HEK293 (cell line): ENCODE results near the gene COL24A1.

Experiments used
- CTCF ChIA-PET: fragments of 350-600 bp; formaldehyde crosslinking; extraction: SDS; loops from one replicate; lab custom pipeline; 2021; ENCODE audit warnings: antibody characterized with exemption; lab: Yijun Ruan, JAX
- POLR2A ChIA-PET: fragments of 300-600 bp; formaldehyde crosslinking; extraction: SDS; loops from one replicate; lab custom pipeline; 2020; ENCODE audit warnings: antibody characterized with exemption, inconsistent platforms; lab: Yijun Ruan, JAX
- H3K27ac ChIP-seq: fragments of 200-500 bp; sonication (Bioruptor generic); 2 replicates; pipeline ENCODE4 v1.5.1; 2014; ENCODE audit warnings: low read depth, low read length, control low read depth, inconsistent platforms; ENCODE audit errors: extremely low read depth
- H3K36me3 ChIP-seq, 2 experiments: fragments of 200-500 bp in 1 of 2; sonication (Bioruptor generic) in 1 of 2; 1 replicate in 1 of 2; 2 replicates in 1 of 2; pipeline ENCODE4 v1.5.1; 2014 to 2017; ENCODE audit warnings: inconsistent platforms in 2 of 2, low read length in 2 of 2; ENCODE audit not compliant: control insufficient read depth in 2 of 2, insufficient read depth in 1 of 2
- H3K4me1 ChIP-seq: fragments of 200-500 bp; sonication (Bioruptor generic); 2 replicates; pipeline ENCODE4 v1.5.1; 2014; ENCODE audit warnings: mild to moderate bottlenecking, low read length, inconsistent platforms; ENCODE audit not compliant: control insufficient read depth, insufficient read depth
- H3K4me3 ChIP-seq: 2 replicates; pipeline ENCODE4 v1.5.1; 2011; ENCODE audit warnings: low read depth, mild to moderate bottlenecking, control low read depth, low read length, moderate library complexity
- H3K9me3 ChIP-seq: fragments of 200-500 bp; sonication (Bioruptor generic); 2 replicates; pipeline ENCODE4 v1.5.1; 2014; ENCODE audit warnings: low read depth, low read length, inconsistent platforms; ENCODE audit not compliant: control insufficient read depth, insufficient read depth
- ELK4 ChIP-seq: IDR thresholded peaks from 2 replicates; pipeline ENCODE4 v1.6.1; 2011; ENCODE audit warnings: mild to moderate bottlenecking, low read depth, low read length, borderline replicate concordance
- FEZF1 ChIP-seq: fragments of 450-650 bp; formaldehyde crosslinking; IDR thresholded peaks from 2 replicates; pipeline ENCODE4 v1.5.1; 2016; ENCODE audit warnings: missing biosample characterization, missing genetic modification characterization
- HOXD13 ChIP-seq: sonication (generic); formaldehyde crosslinking; IDR thresholded peaks from 2 replicates; pipeline ENCODE4 v1.8.0; 2022; ENCODE audit warnings: missing genetic modification reagents, borderline replicate concordance
- IKZF3 ChIP-seq: fragments of 450-650 bp; IDR thresholded peaks from 2 replicates; pipeline ENCODE4 v1.5.0; 2018; ENCODE audit warnings: missing biosample characterization, mild to moderate bottlenecking, missing genetic modification characterization, moderate library complexity
- MYNN ChIP-seq: fragments of 450-650 bp; formaldehyde crosslinking; IDR thresholded peaks from 2 replicates; pipeline ENCODE4 v1.5.1; 2016; ENCODE audit warnings: missing biosample characterization, missing genetic modification characterization, borderline replicate concordance
- PBX3 ChIP-seq: sonication (generic); formaldehyde crosslinking; IDR thresholded peaks from 2 replicates; pipeline ENCODE4 v1.8.1; 2022; ENCODE audit warnings: mild to moderate bottlenecking, moderate library complexity, missing genetic modification reagents
- PRDM1 ChIP-seq: fragments of 450-650 bp; formaldehyde crosslinking; IDR thresholded peaks from 2 replicates; pipeline ENCODE4; 2016; ENCODE audit warnings: missing biosample characterization, missing genetic modification characterization
- PRDM6 ChIP-seq: fragments of 450-650 bp; formaldehyde crosslinking; IDR thresholded peaks from 2 replicates; pipeline ENCODE4 v1.5.1; 2017; ENCODE audit warnings: missing biosample characterization, missing genetic modification characterization
- REST ChIP-seq: fragments of 450-650 bp; formaldehyde crosslinking; IDR thresholded peaks from 2 replicates; pipeline ENCODE4 v1.5.1; 2016; ENCODE audit warnings: missing biosample characterization, missing genetic modification characterization
- SCRT2 ChIP-seq: fragments of 450-650 bp; formaldehyde crosslinking; IDR thresholded peaks from 2 replicates; pipeline ENCODE4 v1.5.1; 2016; ENCODE audit warnings: missing biosample characterization, missing genetic modification characterization
- SP7 ChIP-seq: fragments of 450-650 bp; formaldehyde crosslinking; IDR thresholded peaks from 2 replicates; pipeline ENCODE4 v1.5.1; 2016; ENCODE audit warnings: missing biosample characterization, missing genetic modification characterization
- YY2 ChIP-seq: fragments of 450-650 bp; formaldehyde crosslinking; IDR thresholded peaks from 2 replicates; pipeline ENCODE4 v1.5.1; 2016; ENCODE audit warnings: missing biosample characterization, missing genetic modification characterization
- ZFHX2 ChIP-seq: fragments of 450-650 bp; formaldehyde crosslinking; conservative IDR thresholded peaks from 2 replicates; pipeline ENCODE4 v1.5.1; 2016; ENCODE audit warnings: missing biosample characterization, missing genetic modification characterization
- ZIC2 ChIP-seq: fragments of 450-650 bp; formaldehyde crosslinking; IDR thresholded peaks from 2 replicates; pipeline ENCODE4 v1.5.1; 2016; ENCODE audit warnings: missing biosample characterization, missing genetic modification characterization
- ZNF10 ChIP-seq: fragments of 450-650 bp; formaldehyde crosslinking; IDR thresholded peaks from 2 replicates; pipeline ENCODE4 v1.5.1; 2017; ENCODE audit warnings: missing biosample characterization, missing genetic modification characterization
- ZNF157 ChIP-seq: fragments of 450-650 bp; formaldehyde crosslinking; IDR thresholded peaks from 2 replicates; pipeline ENCODE4 v1.5.1; 2016; ENCODE audit warnings: missing biosample characterization, missing genetic modification characterization
- ZNF184 ChIP-seq: fragments of 450-650 bp; IDR thresholded peaks from 2 replicates; pipeline ENCODE4 v1.5.1; 2018; ENCODE audit warnings: missing biosample characterization, mild to moderate bottlenecking, missing genetic modification characterization
- ZNF335 ChIP-seq: fragments of 450-650 bp; formaldehyde crosslinking; conservative IDR thresholded peaks from 2 replicates; pipeline ENCODE4 v1.5.1; 2016; ENCODE audit warnings: missing biosample characterization, missing genetic modification characterization
- ZNF404 ChIP-seq: fragments of 450-650 bp; formaldehyde crosslinking; IDR thresholded peaks from 2 replicates; pipeline ENCODE4 v1.5.1; 2017; ENCODE audit warnings: missing biosample characterization, missing genetic modification characterization
- ZNF48 ChIP-seq: fragments of 450-650 bp; formaldehyde crosslinking; IDR thresholded peaks from 2 replicates; pipeline ENCODE4 v1.5.1; 2016; ENCODE audit warnings: missing biosample characterization, missing genetic modification characterization
- ZNF529 ChIP-seq: fragments of 450-650 bp; formaldehyde crosslinking; IDR thresholded peaks from 2 replicates; pipeline ENCODE4 v1.5.1; 2017; ENCODE audit warnings: missing genetic modification characterization, missing biosample characterization; ENCODE audit not compliant: insufficient replicate concordance

Gene COL24A1

GRCh38 chr1:86063721-86064120 lies 92.9 kb downstream of the COL24A1 start:
- POLR2A ChIA-PET, result no interaction called here
- Histone ChIP-seq H3K9me3 (no peaks in the 10 kb centered on the region), H3K4me3 (no peak overlapping the region), H3K27ac (no peak overlapping the region)
- TF ChIP-seq ZNF10 (tag by site-specific recombination) (no peak), IKZF3 (no peak), PBX3 (CRISPR knock-in tag) (no peak), YY2 (tag by site-specific recombination) (no peak), ELK4 (no peak), ZIC2 (no peak), ZFHX2 (tag by site-specific recombination) (no peak), ZNF529 (tag by site-specific recombination) (no peak), ZNF184 (tag by site-specific recombination) (no peak)
- TF ChIP-seq, all 188 proteins: peak for 0
- CTCF ChIA-PET, result interaction anchor here (0.8 kb wide), 1 partner anchor 8 kb away, joined by 3 read pairs; no protein-coding TSS in a partner anchor
- Histone ChIP-seq H3K36me3 (no peaks in the 10 kb centered on the region), H3K4me1 (no peaks in the 10 kb centered on the region)

GRCh38 chr1:86062453-86062852 lies 94.1 kb downstream of the COL24A1 start:
- Histone ChIP-seq H3K4me1 (no peaks in the 10 kb centered on the region), H3K27ac (no peak overlapping the region)
- TF ChIP-seq ZNF335 (tag by site-specific recombination), result peak; percentile 28; the same call in 1 of the 2 replicates
- peak; percentile 64; the same call in 1 of the 2 replicates for TF ChIP-seq SP7 (tag by site-specific recombination)
- peak; percentile 57 for TF ChIP-seq PRDM6 (tag by site-specific recombination)
- TF ChIP-seq FEZF1 (tag by site-specific recombination), result 0 out of 2 replicates have a peak, but pooled peaks have one; percentile 15
- no peak for TF ChIP-seq HOXD13 (CRISPR knock-in tag)
- no peak for TF ChIP-seq ZNF48 (tag by site-specific recombination)
- TF ChIP-seq, all 188 proteins: peak for 4
- CTCF ChIA-PET, result no interaction called here
- H3K9me3 ChIP-seq, result no peaks in the 10 kb centered on the region
- H3K36me3 ChIP-seq, result no peaks in the 10 kb centered on the region
- POLR2A ChIA-PET, result no interaction called here
- no peak overlapping the region for H3K4me3 ChIP-seq

- no peak overlapping the region for H3K4me3 ChIP-seq
- no peak overlapping the region for H3K27ac ChIP-seq
- CTCF ChIA-PET, result no interaction called here
- H3K36me3 ChIP-seq, result no peaks in the 10 kb centered on the region
- H3K4me1 ChIP-seq, result no peaks in the 10 kb centered on the region
- H3K9me3 ChIP-seq, result no peaks in the 10 kb centered on the region
- POLR2A ChIA-PET, result no interaction called here
- TF ChIP-seq PRDM1 (tag by site-specific recombination) (no peak), MYNN (tag by site-specific recombination) (no peak), ELK4 (no peak), ZNF404 (tag by site-specific recombination) (no peak), SCRT2 (tag by site-specific recombination) (no peak), ZNF157 (no peak), REST (no peak)
Measured at GRCh38 chr1:86061551-86061990, 95.0 kb downstream of the COL24A1 start.
